Measurements from ENCODE around the gene DEFB114.

DNA sequence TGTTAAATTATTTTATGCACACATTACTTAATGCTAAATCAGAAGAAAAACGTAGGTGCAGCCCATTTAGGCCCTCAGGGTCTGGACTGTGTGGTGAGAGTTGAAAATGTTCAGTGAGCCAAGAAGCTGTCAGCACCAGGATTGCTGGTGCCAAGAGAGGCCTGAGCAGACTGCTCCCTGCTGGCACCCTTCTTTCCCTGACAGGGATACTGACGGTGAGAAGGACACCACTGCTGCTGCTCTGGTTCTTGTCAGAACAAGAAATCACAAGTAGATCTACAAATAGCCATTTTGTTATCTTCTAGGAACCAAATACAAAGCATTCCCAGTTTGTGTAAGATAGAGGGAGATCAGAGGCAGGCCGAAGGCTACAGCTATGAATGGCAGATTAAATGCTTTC, 48.9 kb downstream of the DEFB114 start:
- TF ChIP-seq, protein P1, sequence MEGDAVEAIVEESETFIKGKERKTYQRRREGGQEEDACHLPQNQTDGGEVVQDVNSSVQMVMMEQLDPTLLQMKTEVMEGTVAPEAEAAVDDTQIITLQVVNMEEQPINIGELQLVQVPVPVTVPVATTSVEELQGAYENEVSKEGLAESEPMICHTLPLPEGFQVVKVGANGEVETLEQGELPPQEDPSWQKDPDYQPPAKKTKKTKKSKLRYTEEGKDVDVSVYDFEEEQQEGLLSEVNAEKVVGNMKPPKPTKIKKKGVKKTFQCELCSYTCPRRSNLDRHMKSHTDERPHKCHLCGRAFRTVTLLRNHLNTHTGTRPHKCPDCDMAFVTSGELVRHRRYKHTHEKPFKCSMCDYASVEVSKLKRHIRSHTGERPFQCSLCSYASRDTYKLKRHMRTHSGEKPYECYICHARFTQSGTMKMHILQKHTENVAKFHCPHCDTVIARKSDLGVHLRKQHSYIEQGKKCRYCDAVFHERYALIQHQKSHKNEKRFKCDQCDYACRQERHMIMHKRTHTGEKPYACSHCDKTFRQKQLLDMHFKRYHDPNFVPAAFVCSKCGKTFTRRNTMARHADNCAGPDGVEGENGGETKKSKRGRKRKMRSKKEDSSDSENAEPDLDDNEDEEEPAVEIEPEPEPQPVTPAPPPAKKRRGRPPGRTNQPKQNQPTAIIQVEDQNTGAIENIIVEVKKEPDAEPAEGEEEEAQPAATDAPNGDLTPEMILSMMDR (IDR thresholded peaks at IDR 0.05; ENCODE audit: insufficient read depth, low read depth, low read length) = no peak
- no peak for TF ChIP-seq EZH2 (IDR thresholded peaks at IDR 0.05; ENCODE audit: insufficient read depth, low read length)
